Measurements from ENCODE around the gene MTFR1L.

DNA sequence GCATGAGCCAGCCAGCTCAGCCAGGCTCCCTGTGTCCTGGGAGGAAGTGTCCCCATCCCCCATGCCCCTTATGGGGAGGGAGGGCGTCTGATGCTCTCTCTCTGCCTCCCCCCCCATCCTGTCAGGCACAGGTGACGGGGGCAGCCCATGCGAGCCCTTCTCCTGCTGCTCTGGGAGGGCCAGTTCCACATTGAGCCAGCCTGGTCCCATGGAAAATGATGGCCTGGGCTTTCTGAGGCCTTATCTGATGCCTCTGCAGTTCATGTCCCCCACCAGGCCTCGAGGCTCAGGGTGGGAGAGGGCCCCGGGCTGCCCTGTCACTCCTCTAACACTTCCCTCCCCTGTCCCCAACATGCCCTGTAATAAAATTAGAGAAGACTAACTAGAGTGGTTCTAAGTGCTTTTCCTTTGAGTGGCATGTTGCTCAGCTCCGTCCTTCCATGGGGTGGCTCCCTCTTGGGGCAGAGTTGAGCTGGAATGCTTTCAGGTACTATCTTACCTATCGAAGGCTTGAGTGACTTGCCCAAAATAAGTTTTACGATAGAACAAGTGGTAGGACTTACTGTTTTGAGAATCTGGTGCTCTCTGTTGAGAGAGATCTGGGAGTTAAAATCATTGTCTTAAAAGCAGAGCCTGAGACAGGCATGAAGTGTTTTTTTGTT, 1.8 kb upstream of the MTFR1L start:
- TF ChIP-seq, protein P1, sequence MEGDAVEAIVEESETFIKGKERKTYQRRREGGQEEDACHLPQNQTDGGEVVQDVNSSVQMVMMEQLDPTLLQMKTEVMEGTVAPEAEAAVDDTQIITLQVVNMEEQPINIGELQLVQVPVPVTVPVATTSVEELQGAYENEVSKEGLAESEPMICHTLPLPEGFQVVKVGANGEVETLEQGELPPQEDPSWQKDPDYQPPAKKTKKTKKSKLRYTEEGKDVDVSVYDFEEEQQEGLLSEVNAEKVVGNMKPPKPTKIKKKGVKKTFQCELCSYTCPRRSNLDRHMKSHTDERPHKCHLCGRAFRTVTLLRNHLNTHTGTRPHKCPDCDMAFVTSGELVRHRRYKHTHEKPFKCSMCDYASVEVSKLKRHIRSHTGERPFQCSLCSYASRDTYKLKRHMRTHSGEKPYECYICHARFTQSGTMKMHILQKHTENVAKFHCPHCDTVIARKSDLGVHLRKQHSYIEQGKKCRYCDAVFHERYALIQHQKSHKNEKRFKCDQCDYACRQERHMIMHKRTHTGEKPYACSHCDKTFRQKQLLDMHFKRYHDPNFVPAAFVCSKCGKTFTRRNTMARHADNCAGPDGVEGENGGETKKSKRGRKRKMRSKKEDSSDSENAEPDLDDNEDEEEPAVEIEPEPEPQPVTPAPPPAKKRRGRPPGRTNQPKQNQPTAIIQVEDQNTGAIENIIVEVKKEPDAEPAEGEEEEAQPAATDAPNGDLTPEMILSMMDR (optimal IDR thresholded peaks at IDR 0.05 in 1 of 3, IDR thresholded peaks at IDR 0.05 in 1 of 3, conservative IDR thresholded peaks at IDR 0.05 in 1 of 3; ENCODE audit: extremely low read depth in 1 of 3, insufficient read depth in 2 of 3, low read length in 3 of 3) = peak; percentile 54 to 64 (median 54)
- TF ChIP-seq EZH2 (IDR thresholded peaks at IDR 0.05; ENCODE audit: low read length) = no peak
